ENCODE results near the gene GIT2. TPM values are rescaled to one million over a fixed set of nuclear protein-coding genes. Genes with fewer than 3 reads are reported as not detected.

The GIT2 gene
- total RNA-seq, 1 donor: 43.4 TPM

GRCh38 chr12:109949089-109949488 is 47.1 kb downstream of the GIT2 start:
- Histone ChIP-seq H3K36me3 (ENCODE audit: insufficient read depth, low read length) (peaks cover 56% of the 10 kb centered on the region), H3K4me1 (ENCODE audit: insufficient read depth, low read length) (peaks cover 73% of the 10 kb centered on the region), H2AFZ (ENCODE audit: low read length) (no peak overlapping the region), H3K4me2 (ENCODE audit: insufficient read depth, low read length) (no peak overlapping the region), H3K27ac (ENCODE audit: low read depth, low read length) (peak overlapping the region; percentile 97), H3K27me3 (ENCODE audit: insufficient read depth, low read length) (no peaks in the 10 kb centered on the region), H3K4me3 (ENCODE audit: insufficient read depth, low read length) (no peak overlapping the region), H3K9me3 (ENCODE audit: low read depth, low read length) (no peaks in the 10 kb centered on the region), H3K79me2 (ENCODE audit: insufficient read depth, low read length) (peaks cover 17% of the 10 kb centered on the region), H4K20me1 (ENCODE audit: insufficient read depth, low read length) (no peaks in the 10 kb centered on the region)
- DNase-seq (ENCODE audit: insufficient read length, low spot score, missing footprints): peak; percentile 65
- no peak for TF ChIP-seq CTCF (IDR thresholded peaks at IDR 0.05; ENCODE audit: extremely low read depth, low read depth, low read length)

GRCh38 chr12:109948368-109948767 is 47.8 kb downstream of the GIT2 start:
- no peaks in the 10 kb centered on the region for H3K9me3 ChIP-seq (ENCODE audit: low read depth, low read length)
- H3K27me3 ChIP-seq (ENCODE audit: insufficient read depth, low read length): no peaks in the 10 kb centered on the region
- H3K4me2 ChIP-seq (ENCODE audit: insufficient read depth, low read length): peak overlapping the region; percentile 47
- peaks cover 17% of the 10 kb centered on the region for H3K79me2 ChIP-seq (ENCODE audit: insufficient read depth, low read length)
- H3K4me1 ChIP-seq (ENCODE audit: insufficient read depth, low read length): peaks cover 73% of the 10 kb centered on the region
- no peak overlapping the region for H2AFZ ChIP-seq (ENCODE audit: low read length)
- H3K4me3 ChIP-seq (ENCODE audit: insufficient read depth, low read length): no peak overlapping the region
- peak overlapping the region; percentile 97 for H3K27ac ChIP-seq (ENCODE audit: low read depth, low read length)
- no peak for DNase-seq (ENCODE audit: insufficient read length, low spot score, missing footprints)
- no peaks in the 10 kb centered on the region for H4K20me1 ChIP-seq (ENCODE audit: insufficient read depth, low read length)
- no peak for TF ChIP-seq CTCF (IDR thresholded peaks at IDR 0.05; ENCODE audit: extremely low read depth, low read depth, low read length)
- peaks cover 53% of the 10 kb centered on the region for H3K36me3 ChIP-seq (ENCODE audit: insufficient read depth, low read length)

DNA sequence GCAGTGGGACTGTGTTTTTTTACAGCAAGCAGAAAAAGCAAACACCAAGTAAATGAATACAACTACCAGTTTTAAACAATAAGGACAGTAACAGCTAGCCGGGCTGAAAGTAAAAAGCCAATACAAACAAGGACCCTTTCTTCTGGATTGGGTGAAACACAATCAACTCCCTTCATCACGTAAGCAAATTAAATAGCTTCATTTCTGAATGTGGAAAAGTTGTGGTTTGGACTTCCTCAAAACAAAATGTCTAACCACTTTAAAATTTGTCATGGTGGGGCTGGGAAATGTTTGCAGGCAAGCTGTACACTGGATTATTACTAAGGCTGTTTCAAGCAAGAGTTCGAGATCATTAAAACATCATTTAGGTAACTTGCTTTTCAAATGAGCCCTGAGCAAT is 48.6 kb downstream of the GIT2 start:
- H3K36me3 ChIP-seq (ENCODE audit: insufficient read depth, low read length): peaks cover 45% of the 10 kb centered on the region
- DNase-seq (ENCODE audit: insufficient read length, low spot score, missing footprints): peak; percentile 11
- H3K4me2 ChIP-seq (ENCODE audit: insufficient read depth, low read length): peak overlapping the region; percentile 53

GRCh38 chr12:109946913-109947312 is 49.3 kb downstream of the GIT2 start:
- H3K27ac ChIP-seq (ENCODE audit: low read depth, low read length): peak overlapping the region; percentile 97
- peaks cover 40% of the 10 kb centered on the region for H3K36me3 ChIP-seq (ENCODE audit: insufficient read depth, low read length)
- H2AFZ ChIP-seq (ENCODE audit: low read length): peak overlapping the region; percentile 19
- H4K20me1 ChIP-seq (ENCODE audit: insufficient read depth, low read length): no peaks in the 10 kb centered on the region
- peaks cover 62% of the 10 kb centered on the region for H3K4me1 ChIP-seq (ENCODE audit: insufficient read depth, low read length)
- no peak for TF ChIP-seq CTCF (IDR thresholded peaks at IDR 0.05; ENCODE audit: extremely low read depth, low read depth, low read length)
- peaks cover 17% of the 10 kb centered on the region for H3K79me2 ChIP-seq (ENCODE audit: insufficient read depth, low read length)
- H3K9me3 ChIP-seq (ENCODE audit: low read depth, low read length): no peaks in the 10 kb centered on the region
- no peaks in the 10 kb centered on the region for H3K27me3 ChIP-seq (ENCODE audit: insufficient read depth, low read length)
- H3K4me3 ChIP-seq (ENCODE audit: insufficient read depth, low read length): no peak overlapping the region
- peak overlapping the region; percentile 53 for H3K4me2 ChIP-seq (ENCODE audit: insufficient read depth, low read length)
- no peak for DNase-seq (ENCODE audit: insufficient read length, low spot score, missing footprints)

More for the DNA sequence above, 48.6 kb downstream of the GIT2 start:
- H2AFZ ChIP-seq (ENCODE audit: low read length): peak overlapping the region; percentile 13
- H3K79me2 ChIP-seq (ENCODE audit: insufficient read depth, low read length): peaks cover 17% of the 10 kb centered on the region
- H3K27me3 ChIP-seq (ENCODE audit: insufficient read depth, low read length): no peaks in the 10 kb centered on the region
- no peaks in the 10 kb centered on the region for H4K20me1 ChIP-seq (ENCODE audit: insufficient read depth, low read length)
- H3K4me3 ChIP-seq (ENCODE audit: insufficient read depth, low read length): no peak overlapping the region
- no peaks in the 10 kb centered on the region for H3K9me3 ChIP-seq (ENCODE audit: low read depth, low read length)
- no peak for TF ChIP-seq CTCF (IDR thresholded peaks at IDR 0.05; ENCODE audit: extremely low read depth, low read depth, low read length)
- H3K4me1 ChIP-seq (ENCODE audit: insufficient read depth, low read length): peaks cover 68% of the 10 kb centered on the region
- H3K27ac ChIP-seq (ENCODE audit: low read depth, low read length): peak overlapping the region; percentile 97

Measured in osteoblast (primary cell).